Bone marrow (tissue), 2 donors: Measurements from ENCODE around the gene STOM.

Source experiments
- DNase-seq, 2 donors: peaks; one replicate each; lab custom pipeline; 2025; lab: John Stamatoyannopoulos, UW

Gene STOM

DNA sequence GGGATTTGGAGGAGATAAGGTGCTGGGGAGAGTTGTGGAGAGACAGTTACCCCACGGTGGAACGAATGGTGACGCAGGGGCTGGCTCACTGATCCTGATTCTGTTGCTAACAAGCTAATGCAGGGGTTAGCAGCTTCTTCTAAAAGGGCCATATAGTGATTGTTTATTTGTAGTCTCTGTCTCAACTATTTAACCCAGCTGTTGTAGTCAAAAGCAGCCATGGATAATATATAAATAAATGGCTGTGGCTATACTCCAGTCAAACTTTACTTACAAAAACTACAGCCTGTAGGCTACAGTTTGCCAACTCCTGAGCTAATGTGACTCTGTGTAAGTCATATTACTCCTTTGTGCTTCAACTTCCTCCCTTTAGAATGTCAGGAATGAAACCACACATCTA is 21.8 kb downstream of the STOM start:
- no peak for DNase-seq

DNA sequence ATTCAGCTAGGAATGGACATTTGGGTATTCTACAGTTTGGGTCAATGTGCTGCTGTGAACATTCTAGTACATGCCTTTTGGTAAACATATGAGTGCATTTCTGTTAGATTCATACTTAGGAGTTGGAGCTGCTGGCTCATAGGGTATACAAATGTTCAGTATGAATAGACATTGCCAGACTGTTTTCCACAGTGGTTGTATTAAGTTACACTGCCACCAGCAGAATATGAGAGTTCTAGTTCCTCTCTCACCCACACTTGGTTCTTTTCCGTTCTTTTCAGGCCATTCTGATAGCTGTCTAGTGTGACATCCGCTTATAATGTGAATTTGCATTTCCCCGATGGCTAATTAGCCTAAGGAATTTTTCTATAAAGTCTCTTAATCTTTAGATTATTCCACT is 25.0 kb downstream of the STOM start:
- no peak for DNase-seq

DNA sequence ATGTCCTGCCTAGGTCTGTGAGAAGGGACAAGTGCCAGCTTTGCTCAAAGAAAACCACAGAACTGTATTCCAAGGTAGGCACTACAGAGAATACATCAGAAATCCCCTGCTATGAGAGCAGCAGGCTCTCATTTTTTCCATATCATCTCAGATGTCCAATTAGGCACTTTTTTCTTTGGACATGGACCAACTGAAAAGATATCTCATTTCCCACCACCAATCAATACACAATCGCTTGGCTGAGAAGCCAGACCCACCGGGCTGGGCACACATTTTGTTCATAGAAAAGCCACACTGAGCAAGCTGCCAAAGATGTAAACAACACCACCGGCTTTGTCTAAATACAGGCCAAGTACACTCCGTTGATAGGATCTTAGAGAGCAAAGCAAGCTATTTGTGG is 25.9 kb downstream of the STOM start:
- DNase-seq, result no peak

DNA sequence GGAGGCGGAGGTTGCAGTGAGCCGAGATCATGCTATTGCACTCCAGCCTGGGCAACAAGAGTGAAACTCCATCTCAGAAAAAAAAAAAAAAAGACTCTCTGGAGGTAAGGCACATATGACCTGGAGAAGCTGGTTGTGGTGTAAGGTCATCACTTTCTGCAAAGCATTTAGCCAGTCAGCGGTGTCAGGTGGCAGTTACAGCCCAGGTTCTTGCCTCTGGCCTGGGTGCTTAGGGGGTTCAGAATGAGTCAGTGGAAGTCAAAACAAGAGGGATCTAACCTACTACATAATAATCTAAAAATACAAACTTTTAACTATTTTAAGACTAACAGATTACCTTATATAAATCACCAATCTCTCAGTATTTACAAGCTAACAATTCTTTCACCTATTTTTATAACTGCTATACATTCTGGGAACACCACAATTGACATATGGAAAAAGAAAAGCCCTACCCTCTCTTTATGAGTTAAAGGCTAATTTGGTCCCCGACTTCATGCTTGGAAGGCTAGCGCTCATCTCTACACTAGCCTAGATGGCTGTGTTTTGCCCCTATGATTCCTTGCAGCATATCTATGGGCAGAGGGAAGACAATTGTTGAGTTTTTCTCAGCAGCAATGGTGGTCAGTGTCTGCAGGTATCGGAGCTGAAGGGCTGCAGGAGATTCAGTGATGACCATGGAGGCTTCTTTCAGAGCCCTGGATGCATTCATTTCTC is 29.2 kb downstream of the STOM start:
- no peak for DNase-seq

DNA sequence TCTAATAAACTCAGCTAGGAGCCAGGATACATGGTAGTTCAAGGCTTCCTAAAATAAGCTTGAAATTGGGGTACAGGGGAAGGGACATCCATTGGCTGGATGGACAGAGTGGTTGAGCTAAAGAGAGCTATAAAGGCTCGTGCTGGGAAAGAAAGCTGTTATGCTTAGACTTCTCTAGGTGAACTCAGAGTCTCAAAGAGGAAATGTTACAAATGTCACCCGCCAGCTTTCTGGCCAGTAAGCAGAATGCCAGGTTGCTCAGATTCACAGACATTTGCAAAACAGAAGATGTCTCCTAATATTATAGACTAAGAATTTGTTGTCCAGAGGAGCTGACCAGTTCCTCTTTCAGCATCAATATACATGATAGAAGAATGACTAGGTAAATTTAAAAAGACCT is 30.6 kb downstream of the STOM start:
- DNase-seq, result no peak

DNA sequence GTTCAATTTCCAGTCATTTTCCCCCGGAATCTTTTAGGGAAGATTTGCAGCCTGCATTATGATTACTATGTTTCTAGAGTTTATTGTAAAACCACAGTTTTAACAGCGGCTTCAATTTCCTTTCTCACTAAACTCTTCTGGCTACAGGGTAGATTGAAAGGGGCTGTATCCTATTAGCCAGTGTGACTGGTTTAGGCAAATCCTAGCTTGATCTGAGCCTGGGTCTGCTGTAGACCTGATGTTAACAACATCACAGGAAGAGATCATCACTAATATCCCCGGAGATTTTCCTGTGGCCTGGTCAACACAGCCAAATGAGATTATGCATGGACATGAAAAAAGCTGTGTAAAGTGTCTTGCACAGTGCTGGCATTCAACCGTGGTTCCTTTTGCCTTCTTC is 33.4 kb downstream of the STOM start:
- no peak for DNase-seq

DNA sequence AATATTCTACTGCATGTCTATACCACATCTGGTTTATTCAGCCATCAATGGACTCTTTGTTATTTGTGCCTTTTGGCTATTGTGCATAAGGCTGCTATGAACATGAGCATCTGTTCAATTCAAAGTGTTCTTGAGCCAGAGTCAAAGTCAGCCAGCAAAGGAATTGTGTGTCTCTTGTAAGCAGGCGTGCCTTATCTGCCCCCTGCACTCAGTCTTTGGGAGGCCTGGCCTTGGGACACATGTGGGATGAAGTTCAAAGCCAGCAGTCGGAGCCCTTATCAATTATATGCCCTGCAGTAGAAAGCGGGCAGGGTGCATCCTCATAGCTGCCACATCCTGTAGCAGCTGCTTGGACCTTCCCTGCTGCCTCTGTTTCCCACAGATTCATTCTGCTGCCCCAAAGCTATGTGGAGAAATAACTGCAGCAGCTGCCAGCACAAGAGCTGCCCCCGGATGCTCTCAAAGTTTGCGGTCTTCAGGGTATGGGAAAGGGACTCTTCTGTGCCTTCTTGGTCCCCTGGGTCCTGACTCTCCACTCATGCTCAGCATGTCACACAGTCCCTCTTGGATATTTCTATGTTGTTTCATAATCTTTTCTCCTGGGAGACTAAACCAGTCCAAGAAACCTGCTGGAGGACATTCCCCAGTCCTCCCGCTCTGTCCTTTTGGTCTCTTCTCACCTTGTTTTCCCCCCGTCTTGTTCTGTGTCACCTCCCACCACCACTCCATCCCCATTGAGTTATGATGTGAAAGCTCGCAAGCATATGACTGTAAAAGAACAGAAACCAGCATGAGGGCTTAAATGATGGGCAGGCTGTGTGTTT is 35.9 kb downstream of the STOM start:
- no peak for DNase-seq

DNA sequence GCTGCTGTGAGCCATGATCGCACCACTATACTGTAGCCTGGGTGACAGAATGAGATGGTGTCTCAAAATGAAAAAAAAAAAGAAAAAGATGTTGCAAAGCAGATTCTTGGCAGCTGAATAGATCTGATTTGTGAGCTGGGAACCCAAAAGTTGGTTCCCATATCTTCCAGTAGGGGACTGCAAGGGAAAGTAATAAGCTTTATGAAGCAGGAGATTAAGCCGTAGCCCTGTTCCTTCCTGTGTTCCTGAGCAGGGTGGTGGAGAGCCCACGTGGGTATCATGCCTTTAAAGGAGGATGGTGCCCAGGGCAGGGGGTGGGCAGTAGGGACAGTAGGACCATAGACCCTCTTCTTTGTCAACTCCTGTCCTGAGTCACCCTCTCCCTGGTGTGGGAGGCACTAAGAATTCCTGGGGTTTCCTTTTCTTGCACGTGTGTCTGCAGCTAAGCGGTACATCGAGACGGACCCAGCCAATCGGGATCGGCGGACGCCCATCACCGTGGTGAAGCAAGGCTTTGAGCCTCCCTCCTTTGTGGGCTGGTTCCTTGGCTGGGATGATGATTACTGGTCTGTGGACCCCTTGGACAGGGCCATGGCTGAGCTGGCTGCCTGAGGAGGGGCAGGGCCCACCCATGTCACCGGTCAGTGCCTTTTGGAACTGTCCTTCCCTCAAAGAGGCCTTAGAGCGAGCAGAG is 37.9 kb downstream of the STOM start:
- no peak for DNase-seq

DNA sequence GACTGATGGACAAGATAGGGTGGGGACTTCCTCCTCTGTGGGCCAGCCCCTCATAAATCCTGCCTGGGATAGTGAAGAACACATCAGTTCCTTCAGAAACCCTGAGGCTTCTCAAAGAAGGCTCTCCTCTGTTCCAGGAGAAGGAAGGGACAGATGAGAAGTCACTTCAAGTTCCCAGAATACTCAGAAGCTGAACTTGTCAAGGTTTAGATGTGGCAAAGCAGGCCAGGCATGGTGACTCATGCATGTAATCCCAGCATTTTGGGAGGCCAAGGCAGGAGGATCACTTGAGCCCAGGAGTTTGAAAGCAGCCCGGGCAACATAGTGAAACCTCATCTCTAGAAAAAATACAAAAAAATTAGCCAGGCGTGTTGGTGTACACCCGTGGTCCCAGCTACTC is 38.5 kb downstream of the STOM start:
- no peak for DNase-seq

DNA sequence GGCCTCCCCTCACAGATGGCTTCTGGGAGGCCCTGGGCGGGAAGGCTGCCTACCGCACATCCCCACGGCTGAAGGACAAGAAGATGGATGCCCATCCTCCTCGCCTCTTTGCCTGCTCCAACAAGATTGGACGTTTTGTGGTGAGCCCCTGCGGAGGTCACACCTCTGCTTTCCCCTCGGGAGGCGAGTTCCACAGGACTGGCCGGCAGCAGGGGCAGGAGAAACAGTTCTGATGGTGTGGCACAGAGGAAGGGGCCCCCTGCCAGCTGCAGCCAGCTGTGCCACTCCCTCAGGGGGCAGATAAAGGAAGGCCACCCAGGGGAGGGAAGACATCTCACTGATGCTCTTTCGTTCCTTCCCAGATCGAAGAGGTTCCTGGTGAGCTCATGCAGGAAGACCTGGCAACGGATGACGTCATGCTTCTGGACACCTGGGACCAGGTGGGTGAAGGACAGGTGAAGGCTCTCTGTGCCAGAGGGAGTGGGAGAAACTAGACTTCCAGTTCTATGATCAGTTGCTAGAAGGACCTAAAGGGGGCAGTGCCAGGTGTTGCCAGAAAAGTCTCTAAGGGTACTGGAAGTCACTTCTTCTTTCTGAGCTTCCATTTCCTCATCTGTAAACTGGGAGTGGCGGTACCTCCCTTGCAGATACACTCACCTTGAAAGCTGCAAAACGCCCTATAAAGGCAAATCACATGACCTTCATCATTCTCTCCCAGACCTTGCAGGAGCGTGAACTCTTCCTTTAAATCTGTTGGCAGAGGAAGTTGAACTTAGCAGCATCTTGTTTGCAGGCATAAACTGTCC is 41.0 kb downstream of the STOM start:
- DNase-seq, result no peak

DNA sequence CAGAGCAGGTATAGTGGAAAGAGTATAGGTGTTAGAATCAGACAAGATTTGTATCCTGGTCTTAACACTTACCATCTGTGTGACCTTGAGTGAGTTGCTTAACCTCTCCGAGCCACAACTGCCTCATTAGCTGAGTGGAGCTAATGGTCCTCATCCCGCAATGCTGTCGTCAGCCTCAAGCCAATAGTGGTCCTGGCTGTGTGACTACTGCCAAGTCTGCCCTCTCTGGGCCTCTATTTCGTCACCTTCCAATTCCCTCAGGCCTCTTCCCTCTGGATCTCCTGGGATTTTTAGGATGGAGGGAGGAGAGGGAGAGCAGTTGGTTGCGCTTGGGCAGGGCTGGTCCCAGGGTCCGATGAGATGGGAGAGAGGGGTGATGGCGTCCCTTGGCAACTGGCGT is 41.6 kb downstream of the STOM start:
- no peak for DNase-seq

DNA sequence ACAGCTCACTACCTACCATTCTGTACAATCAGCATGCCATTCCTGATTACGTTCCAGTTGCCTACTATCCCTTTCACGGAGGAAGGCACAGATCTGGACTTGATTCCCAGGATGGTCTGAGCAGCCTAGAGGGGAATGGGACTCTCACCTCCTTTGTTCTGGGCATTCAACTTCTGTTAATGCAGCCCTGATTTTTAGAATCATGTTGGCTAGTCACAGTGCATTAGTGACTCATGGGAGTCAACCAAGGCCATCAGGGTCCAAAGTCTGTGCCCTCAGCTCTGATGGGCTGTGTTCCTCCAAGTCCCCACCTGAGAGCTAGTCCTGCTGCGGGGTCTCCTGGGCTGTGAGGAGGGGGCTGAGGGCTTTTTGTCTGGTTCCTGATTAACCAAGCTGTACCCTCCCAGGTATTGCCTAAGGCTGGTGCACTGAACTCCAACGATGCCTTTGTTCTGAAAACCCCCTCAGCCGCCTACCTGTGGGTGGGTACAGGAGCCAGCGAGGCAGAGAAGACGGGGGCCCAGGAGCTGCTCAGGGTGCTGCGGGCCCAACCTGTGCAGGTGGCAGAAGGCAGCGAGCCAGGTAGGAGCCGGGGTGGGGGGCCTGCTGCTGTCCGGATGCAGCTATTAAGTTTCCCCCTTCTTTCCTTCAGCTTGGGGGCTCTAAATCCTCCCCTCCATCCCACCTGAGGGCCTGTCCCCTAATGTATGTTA is 43.0 kb downstream of the STOM start:
- no peak for DNase-seq

DNA sequence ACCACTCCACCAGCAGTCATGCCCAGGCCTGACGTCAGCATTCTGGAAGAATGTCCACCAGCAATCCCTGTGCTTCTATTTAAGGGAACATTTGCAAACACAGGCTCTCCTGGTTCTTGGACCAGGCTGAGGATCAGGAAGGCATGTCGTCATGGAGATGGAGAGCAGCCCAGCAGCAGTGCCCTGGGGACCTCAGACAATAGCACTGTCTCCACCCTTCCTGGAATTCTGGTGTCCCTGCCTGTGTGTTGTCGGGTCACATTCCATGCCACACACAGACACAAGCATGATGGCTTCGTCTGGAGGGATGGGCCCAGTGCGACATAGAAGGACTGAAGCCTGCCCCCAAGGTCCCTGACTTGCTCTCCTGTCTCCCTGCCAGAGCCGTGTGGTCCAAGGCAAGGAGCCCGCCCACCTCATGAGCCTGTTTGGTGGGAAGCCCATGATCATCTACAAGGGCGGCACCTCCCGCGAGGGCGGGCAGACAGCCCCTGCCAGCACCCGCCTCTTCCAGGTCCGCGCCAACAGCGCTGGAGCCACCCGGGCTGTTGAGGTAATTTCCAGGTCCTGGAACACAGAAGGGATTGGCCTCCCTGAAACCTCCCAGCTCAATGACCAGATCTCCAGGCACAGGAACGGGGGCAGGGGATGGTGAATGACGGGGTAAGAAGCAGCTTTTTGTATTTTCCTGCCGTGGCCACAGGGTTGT is 43.8 kb downstream of the STOM start:
- no peak for DNase-seq

DNA sequence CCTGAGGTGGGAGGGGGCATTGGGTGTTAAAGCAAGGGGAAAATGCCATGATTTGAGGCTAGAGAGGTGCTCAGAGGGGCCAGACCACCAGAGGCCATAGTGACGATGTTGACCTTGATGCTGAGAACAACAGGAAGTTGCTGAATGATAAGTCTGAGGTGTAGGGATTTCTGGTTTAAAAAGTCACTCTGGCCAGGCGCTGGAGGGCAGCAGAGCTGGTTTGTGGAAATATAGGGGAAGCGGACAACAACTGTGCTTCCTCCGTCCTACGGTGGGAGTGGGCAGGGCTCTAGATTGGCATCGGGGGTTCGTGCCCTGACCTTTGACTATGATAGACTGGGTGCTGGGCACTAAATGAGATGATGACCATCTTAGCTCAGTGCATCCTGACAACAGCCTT is 44.7 kb downstream of the STOM start:
- no peak for DNase-seq

DNA sequence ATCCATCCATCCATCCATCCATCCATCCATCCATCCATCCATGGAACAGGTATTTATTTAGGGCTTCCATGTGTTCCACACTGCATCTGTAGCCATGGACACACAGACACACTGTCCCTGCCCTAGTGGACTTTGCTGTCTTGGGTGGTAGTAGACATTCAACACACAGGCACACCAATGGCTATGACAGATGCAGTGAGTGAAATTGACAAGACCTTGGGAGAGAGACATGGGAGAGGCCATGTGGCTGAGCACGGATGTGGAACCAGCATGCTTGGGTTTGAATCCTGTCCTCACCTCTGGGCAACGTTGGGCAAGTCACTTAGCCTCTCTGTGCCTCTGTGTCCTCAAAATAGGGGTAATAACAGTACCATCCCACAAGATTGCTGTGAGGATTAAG is 45.3 kb downstream of the STOM start:
- no peak for DNase-seq

DNA sequence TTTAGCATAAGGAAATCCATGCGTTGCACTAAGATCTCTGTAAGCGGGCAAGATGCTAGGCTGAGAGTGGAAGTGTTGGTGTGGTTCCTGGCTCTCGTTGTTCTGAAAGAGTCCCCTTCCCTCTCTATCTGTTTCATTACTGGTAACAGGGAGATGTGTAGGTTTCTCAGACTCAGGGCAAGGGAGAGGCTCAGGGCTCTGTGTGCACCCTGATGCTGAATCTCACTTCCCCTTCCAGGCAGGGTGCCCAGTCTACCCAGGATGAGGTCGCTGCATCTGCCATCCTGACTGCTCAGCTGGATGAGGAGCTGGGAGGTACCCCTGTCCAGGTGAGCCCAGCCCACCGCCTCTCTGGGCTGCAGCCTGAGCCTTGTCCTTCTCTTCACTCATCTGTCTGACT is 45.7 kb downstream of the STOM start:
- no peak for DNase-seq

DNA sequence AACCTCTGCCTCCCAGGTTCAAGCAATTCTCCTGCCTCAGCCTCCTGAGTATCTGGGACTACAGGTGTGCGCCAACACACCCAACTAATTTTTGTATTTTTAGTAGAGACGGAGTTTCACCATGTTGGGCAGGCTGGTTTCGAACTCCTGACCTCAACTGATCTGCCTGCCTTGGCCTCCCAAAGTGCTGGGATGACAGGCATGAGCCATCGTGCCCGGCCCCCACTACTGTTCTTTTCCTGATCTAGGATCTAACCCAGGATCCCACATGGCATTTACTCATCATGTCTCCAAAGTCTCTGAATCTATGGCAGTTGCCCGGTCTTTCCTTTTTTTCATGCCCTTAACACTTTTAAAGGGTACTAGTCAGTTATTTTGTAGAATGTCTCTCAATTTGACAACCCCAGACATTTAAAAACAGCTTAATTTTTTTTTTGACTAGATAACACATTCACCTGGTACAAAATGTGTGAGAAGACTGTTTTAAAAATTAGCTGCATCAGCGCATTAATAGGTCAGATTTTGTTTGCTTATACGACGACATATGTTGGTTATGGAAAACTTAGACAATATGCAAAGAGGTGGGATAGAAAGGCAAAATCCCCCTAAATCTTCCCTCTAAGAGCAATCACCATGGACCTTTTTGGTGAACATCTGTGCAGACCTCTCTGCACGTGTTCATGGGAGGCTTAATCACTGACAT is 46.5 kb downstream of the STOM start:
- DNase-seq, result no peak

DNA sequence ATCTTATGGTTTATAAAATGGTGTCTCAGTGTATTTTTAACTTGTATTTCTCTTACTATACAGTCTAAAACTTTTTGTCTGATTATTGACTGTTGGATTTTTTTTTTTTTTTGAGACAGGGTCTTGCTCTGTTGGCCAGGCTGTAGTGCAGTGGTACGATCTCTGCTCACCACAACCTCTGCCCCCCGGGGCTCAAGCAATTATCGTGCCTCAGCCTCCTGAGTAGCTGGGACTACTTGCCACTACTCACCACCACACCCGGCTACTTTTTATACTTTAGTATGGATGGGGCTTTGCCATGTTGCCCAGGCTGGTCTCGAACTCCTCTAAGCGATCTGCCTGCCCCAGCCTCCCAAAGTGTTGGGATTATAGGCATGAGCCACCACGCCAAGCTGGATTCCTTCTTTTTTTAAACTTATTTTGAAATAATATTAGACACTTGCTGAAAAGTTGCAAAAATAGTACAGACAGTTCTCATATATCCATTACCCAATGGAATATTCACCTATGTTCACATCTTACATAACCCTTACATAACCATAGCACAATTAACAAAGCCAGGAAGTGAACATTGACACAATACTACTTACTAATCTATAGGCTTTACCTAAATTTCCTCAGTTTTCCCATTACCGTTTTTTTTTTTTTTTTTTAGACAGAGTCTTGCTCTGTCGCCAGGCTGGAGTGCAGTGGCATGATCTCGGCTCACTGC is 47.2 kb downstream of the STOM start:
- no peak for DNase-seq

DNA sequence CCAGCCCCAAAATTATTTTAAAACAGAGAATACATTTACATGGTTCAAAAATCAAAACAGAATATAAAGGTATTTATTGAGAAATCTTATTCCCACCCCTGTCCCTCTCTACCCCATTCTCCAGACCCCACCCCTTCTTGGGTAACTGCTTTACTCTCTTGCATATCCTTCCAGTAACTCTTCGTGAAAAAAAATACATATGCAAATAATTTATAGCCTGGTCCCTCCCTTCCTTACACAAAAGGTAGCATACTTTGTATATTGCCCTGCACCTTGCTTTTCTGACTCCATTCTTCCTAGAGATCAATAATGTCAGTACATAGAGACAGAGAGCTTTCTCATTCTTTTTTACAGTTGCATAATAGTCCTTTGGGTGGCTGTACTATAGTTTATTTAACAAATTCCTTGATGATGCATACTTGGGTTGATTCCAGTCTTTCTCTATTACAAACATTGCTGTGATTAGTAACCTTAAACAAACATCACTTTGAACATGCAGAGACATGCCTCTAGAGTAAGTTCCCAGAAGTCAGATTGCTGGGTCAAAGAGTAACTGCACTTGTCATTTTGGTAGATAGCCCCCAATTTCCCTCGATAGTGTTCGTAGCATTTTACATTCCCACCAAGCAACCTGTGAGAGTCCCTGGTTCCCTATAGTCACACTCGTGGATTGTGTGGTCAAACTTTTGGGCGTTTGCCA is 47.9 kb downstream of the STOM start:
- DNase-seq, result no peak
